ENCODE measurements around the gene LTF.

LTF gene

DNA sequence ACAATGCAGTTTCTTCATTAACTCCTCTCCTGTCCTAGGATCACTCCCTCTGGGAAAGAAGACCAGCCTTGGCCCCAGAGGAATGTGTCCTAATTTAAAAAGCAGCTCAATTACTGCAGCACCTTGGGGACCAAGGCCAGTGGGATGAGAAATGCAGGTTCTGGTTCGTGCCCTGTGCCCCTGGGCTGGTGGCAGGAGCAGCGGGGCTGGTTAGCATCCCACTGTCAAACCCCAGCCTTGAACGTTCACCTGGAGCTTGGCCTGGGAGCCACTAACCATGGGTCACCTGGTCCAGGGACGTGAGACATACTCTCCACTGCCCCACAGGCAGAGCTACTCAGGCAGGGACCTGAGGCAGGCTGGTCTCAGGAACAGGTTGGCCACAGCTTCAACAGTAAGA lies 24.7 kb upstream of the LTF start:
- TF ChIP-seq, protein P1, sequence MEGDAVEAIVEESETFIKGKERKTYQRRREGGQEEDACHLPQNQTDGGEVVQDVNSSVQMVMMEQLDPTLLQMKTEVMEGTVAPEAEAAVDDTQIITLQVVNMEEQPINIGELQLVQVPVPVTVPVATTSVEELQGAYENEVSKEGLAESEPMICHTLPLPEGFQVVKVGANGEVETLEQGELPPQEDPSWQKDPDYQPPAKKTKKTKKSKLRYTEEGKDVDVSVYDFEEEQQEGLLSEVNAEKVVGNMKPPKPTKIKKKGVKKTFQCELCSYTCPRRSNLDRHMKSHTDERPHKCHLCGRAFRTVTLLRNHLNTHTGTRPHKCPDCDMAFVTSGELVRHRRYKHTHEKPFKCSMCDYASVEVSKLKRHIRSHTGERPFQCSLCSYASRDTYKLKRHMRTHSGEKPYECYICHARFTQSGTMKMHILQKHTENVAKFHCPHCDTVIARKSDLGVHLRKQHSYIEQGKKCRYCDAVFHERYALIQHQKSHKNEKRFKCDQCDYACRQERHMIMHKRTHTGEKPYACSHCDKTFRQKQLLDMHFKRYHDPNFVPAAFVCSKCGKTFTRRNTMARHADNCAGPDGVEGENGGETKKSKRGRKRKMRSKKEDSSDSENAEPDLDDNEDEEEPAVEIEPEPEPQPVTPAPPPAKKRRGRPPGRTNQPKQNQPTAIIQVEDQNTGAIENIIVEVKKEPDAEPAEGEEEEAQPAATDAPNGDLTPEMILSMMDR (IDR thresholded peaks at IDR 0.05; ENCODE audit: low read depth, low read length), result no peak
- no peak overlapping the region for H3K4me3 ChIP-seq (ENCODE audit: low read depth, low read length)

DNA sequence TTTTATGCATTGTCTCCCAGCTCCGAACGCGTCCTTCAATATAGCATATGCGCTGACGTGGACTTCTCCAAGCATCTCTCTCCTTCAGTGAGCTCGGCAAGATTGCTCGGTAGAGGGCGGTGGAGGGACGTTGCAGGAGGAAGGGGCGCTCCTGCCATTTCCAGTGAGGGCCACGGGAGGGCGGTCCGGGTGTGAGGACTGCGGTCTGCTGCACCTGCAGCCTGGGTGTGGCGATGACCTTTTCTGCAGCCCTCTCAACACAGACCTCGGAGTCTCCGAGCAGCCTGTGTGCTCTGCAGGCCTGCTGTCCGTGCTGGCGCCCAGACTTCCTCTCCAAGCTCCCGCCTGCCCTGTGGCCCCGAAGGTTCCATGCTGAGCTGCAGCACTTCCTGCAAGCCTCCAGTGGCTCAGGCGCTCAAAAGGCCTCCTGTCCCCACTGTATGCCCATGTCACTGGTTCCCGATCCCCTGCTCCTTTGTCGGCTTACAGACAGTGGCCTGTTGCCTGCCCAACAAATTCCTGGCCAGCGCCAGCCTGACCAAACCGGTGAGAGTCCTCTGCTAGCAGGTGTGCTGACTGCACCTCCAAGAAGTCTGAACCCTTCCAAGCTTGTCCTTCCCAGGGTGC lies 24.1 kb upstream of the LTF start:
- TF ChIP-seq, protein P1 (IDR thresholded peaks at IDR 0.05; ENCODE audit: low read depth, low read length), result peak; percentile 100
- no peak overlapping the region for H3K4me3 ChIP-seq (ENCODE audit: low read depth, low read length)

DNA sequence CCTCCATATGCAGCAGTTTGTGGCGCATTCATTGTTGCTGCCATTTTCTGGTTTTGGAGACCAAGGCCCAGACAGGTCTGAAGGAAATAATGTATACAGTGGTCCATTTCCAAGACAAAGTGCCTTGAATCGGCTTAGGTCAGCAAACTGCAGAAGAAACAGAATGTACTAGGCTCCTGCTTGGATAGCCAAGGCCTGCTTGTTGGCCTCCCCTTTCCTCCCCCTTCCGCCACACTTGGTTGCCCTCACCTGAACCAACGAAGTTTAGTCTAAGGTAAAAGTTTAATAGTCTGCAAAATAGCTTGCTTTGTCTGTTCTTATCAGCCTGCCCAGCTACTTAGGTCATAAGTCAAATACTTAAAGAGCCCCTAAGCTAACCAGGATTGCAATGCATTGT lies 21.1 kb upstream of the LTF start:
- TF ChIP-seq, protein P1 (IDR thresholded peaks at IDR 0.05; ENCODE audit: low read depth, low read length), result no peak
- H3K4me3 ChIP-seq (ENCODE audit: low read depth, low read length), result no peak overlapping the region

DNA sequence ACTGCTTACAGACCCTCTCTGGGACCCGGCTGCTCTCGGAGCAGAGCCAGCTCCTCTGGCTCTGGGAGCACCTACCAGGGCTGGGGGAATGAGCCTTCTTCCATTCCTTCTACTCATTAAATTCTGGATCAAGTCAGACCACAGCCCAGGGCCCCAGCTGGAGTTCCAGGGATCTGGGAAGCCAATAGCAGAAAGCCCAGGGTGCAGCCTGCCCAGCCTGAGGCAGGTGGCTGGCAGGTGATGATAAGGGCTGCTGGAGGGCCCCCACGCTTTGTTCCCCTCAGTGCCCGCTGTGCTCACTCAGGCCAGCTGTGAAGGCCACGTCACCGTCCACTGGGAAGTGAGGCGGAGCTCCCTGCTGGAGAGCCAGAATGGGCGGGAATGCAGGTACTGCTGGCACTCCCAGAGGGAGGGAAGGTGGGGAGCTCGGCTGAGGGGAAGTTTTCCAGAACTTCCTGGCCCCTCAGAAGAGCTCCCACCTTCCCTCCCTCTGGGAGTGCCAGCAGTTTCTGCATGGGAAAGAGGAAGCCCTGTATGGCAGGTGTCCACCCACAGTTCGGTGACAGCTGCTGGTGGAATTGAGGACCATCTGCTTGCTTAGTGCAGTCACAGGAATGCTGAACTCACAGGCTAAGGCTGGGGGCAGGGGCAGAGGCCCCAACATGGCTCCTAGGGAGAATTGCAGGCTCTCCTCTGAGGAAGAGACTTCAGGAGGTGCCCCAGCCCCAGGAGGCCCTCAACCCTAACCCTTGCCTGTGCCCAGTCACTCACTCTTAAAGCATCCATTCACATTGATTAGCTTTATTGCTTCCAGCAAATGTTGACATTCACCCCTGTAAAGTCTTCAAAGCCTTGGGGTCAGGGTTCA lies 20.4 kb upstream of the LTF start:
- no peak overlapping the region for H3K4me3 ChIP-seq (ENCODE audit: low read depth, low read length)
- TF ChIP-seq, protein P1 (IDR thresholded peaks at IDR 0.05; ENCODE audit: low read depth, low read length), result no peak

DNA sequence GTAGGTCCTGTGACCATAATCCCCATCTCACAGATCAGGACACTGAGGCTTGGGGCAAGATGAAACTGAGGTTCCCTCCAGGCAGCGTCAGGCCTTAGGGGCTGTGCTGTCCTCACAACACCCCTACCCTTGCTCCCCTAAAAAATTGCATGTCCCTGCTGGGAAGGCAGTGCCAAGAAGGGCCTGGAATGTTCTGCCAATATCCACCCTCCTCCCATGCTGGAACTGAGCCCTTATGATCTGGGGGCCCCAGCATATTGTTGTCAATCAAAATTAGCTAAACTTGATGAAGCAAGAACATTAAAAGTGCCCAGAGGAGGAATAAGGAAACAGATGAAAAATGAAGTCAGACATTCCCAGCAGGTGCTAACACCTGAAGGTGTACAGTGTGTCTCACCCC lies 19.7 kb upstream of the LTF start:
- no peak overlapping the region for H3K4me3 ChIP-seq (ENCODE audit: low read depth, low read length)
- TF ChIP-seq, protein P1 (IDR thresholded peaks at IDR 0.05; ENCODE audit: low read depth, low read length), result no peak

DNA sequence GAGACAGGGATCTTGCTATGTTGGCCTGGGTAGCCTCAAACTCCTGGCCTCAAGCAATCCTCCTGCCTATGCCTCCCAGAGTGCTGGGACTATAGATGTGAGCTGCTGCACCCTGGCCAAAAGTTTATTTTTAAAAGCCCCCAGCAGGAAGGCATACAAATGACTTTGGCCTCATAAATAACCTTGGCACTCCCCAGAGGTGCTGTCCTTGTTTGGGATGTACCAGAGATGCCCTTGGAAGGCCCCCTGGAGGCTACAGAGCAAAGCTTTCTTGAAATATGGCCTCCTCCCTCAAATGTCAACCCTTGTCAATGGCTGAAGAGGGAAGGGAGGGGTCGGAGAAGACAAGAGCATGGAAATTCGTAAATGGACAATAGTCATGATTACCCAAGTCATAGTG lies 19.1 kb upstream of the LTF start:
- no peak overlapping the region for H3K4me3 ChIP-seq (ENCODE audit: low read depth, low read length)
- TF ChIP-seq, protein P1 (IDR thresholded peaks at IDR 0.05; ENCODE audit: low read depth, low read length), result no peak

Data from WI38 (cell line).